Gastroesophageal sphincter (tissue), 4 donors: ENCODE data around the gene LMF1. TPM values are rescaled to one million over a fixed set of nuclear protein-coding genes. Genes with fewer than 3 reads are reported as not detected.

Experiments used
- ATAC-seq: fragments of 150-250 bp; one replicate; pipeline ENCODE4 v1.9.1; 2016; ENCODE audit warnings: mild to moderate bottlenecking, moderate library complexity
- H3K27ac ChIP-seq, 4 donors: fragments of 200-600 bp; sonication (generic) in 3 of 4; 1 replicate in 3 of 4; 2 replicates in 1 of 4; pipeline ENCODE4 v1.5.1; 2016 to 2019
- H3K27me3 ChIP-seq: fragments of 200-600 bp; sonication (generic); one replicate; pipeline ENCODE4 v1.5.1; 2019
- H3K36me3 ChIP-seq, 2 donors: fragments of 200-600 bp; sonication (generic); one replicate each; pipeline ENCODE4 v1.5.1; 2019; ENCODE audit warnings: control low read depth in 1 of 2
- H3K4me1 ChIP-seq, 3 donors: fragments of 200-600 bp; sonication (generic); 1 replicate in 2 of 3; 2 replicates in 1 of 3; pipeline ENCODE4 v1.5.1; 2016 to 2019; ENCODE audit warnings: control low read depth in 2 of 3
- H3K4me3 ChIP-seq, 2 donors: fragments of 200-600 bp; sonication (generic); one replicate each; pipeline ENCODE4 v1.5.1; 2019; ENCODE audit warnings: mild to moderate bottlenecking in 1 of 2, moderate library complexity in 1 of 2
- H3K9me3 ChIP-seq, 3 donors: fragments of 200-600 bp; sonication (generic); one replicate each; pipeline ENCODE4 v1.5.1; 2017 to 2019; ENCODE audit warnings: control low read depth in 2 of 3
- EP300 ChIP-seq: sonication (generic); formaldehyde crosslinking; IDR thresholded peaks from one replicate; pipeline ENCODE4 v1.6.1; 2017; ENCODE audit warnings: antibody characterized with exemption, mild to moderate bottlenecking
- POLR2A ChIP-seq, 2 donors: fragments of 450-650 bp; IDR thresholded peaks; one replicate each; pipeline ENCODE4 v1.6.1; 2017; ENCODE audit warnings: antibody characterized with exemption in 2 of 2, mild to moderate bottlenecking in 2 of 2, moderate library complexity in 1 of 2
- POLR2AphosphoS5 ChIP-seq: sonication (generic); formaldehyde crosslinking; IDR thresholded peaks from one replicate; pipeline ENCODE4 v1.6.1; 2017; ENCODE audit warnings: antibody characterized with exemption
- WGBS, 2 donors: methylation state at CpG; one replicate each; pipeline ENCODE4 v1.1.5; 2018; ENCODE audit warnings: low coverage in 1 of 2; 5-methylcytosine and 5-hydroxymethylcytosine counted together
- total RNA-seq, 4 donors: library from RNA; depleted of rRNA; stranded (reverse); fragments of >200 nt; gene quantifications; one replicate each; pipeline ENCODE4 v1.1.0, GENCODE V29; 2016
- TF ChIP-seq, protein P1 (sequence below), 4 experiments: fragments of 200-600 bp in 2 of 4; fragments of 450-650 bp in 2 of 4; sonication (generic) in 1 of 4; IDR thresholded peaks; one replicate each; pipeline ENCODE4 v1.5.1; 2017 to 2019; ENCODE audit warnings: antibody characterized with exemption in 4 of 4, mild to moderate bottlenecking in 2 of 4, moderate library complexity in 2 of 4

LMF1 gene
- total RNA-seq, 4 donors from 2014 or later, result 13.7 to 57.3 (median 20.9) TPM

DNA sequence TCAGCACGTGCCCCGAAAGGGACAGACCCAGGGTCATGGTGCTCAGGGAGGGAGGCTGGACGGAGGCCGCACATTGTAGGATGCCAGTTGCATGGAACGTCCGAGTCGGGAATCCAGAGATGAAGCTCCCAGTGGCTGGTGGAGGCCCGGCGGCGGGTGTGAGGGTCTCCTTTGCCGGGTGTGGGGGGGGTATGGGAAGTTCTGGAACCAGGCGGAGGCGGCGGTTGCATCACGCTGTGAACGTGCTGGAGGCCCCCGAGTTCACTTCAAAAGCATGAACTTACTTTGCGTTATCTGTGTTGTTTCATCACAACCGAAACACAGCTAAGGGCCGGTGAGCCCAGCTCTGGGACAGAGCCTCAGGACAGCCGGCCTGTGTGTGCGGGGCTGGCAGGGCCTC lies 96.9 kb downstream of the LMF1 start:
- Histone ChIP-seq H3K36me3 (peaks cover 0 to 89% of the 10 kb centered on the region in 2 donors), H3K4me3 (no peak overlapping the region), H3K27ac (no peak overlapping the region), H3K27me3 (no peaks in the 10 kb centered on the region), H3K4me1 (no peaks in the 10 kb centered on the region), H3K9me3 (no peaks in the 10 kb centered on the region)
- no peak for ATAC-seq
- TF ChIP-seq POLR2AphosphoS5 (no peak), EP300 (no peak), POLR2A (IDR thresholded peaks at IDR 0.05) (no peak)
- TF ChIP-seq, protein P1, sequence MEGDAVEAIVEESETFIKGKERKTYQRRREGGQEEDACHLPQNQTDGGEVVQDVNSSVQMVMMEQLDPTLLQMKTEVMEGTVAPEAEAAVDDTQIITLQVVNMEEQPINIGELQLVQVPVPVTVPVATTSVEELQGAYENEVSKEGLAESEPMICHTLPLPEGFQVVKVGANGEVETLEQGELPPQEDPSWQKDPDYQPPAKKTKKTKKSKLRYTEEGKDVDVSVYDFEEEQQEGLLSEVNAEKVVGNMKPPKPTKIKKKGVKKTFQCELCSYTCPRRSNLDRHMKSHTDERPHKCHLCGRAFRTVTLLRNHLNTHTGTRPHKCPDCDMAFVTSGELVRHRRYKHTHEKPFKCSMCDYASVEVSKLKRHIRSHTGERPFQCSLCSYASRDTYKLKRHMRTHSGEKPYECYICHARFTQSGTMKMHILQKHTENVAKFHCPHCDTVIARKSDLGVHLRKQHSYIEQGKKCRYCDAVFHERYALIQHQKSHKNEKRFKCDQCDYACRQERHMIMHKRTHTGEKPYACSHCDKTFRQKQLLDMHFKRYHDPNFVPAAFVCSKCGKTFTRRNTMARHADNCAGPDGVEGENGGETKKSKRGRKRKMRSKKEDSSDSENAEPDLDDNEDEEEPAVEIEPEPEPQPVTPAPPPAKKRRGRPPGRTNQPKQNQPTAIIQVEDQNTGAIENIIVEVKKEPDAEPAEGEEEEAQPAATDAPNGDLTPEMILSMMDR (IDR thresholded peaks at IDR 0.05), result no peak
- 90% methylated on average over 4 of the region's 22 CpGs; no CpG with 5 or more reads in 1 of the 2 donors for WGBS, 2 donors

DNA sequence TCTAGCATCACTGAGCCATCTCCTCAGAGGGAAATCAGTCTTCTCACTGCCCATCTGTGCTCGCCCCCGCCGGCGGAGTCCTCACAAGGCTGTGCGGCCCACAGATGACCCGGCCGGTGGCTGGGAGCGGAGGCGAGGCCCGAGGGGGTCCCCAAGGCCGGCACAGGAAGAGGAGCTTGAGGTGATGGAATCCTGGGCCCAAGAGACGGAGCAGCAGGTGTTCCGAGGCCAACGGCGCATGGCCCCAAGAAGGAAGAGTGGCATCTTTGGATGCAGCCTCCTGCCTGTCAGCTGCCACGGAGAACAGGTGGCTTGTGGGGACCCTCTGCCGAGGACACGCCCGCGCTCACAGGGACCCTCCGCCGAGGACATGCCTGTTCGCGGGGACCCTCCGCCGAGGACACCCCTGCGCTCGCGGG lies 97.5 kb downstream of the LMF1 start:
- peaks cover 0 to 92% of the 10 kb centered on the region in 2 donors for H3K36me3 ChIP-seq
- TF ChIP-seq, protein P1 (IDR thresholded peaks at IDR 0.05), result no peak
- no peak for TF ChIP-seq POLR2A (IDR thresholded peaks at IDR 0.05)
- no peak for TF ChIP-seq EP300
- TF ChIP-seq POLR2AphosphoS5, result no peak
- no peak for ATAC-seq
- no peaks in the 10 kb centered on the region for H3K4me1 ChIP-seq
- H3K27me3 ChIP-seq, result no peaks in the 10 kb centered on the region
- H3K4me3 ChIP-seq, result no peak overlapping the region
- H3K27ac ChIP-seq, result no peak overlapping the region
- 60% methylated on average over 1 of the region's 29 CpGs; no CpG with 5 or more reads in 1 of the 2 donors for WGBS, 2 donors
- H3K9me3 ChIP-seq, result no peaks in the 10 kb centered on the region

DNA sequence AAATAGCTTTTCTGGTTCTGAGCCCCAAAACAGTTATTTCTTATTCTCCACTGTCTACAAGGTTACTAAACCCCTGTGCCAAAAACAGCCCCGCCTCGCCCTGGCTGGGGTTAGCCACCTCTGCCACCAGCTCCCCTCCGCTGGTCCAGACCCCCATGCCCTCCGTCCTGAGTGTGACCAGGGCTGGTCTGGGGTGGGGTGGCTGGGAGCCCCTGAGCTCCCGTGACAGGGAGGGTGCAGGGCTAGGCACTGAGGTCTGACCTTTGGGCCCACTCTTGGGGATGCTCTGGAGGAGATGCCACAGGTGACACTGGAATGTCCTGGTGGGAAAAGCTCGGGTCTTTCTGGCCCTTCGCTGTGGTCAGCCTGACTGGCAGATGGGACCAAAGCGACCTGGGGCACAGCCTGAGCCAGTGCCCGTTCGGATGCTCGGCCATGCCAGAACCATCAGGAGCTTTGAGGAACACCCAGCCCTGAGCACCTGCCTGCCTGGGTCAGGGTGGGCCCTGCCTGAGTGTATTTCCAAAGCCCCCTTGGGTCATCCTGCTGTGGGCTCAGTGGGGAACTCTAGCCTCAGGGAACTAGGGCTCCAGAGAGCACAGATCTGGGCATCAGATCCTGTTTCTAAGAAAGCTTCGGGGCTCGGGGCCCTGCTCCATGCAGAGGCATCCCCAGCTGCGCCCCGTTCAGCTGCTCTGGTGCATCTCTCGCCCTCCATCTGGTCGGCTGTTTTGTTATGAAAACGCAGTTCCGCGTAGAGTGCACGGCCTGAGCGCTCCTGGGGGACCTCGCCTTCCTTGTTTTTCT lies 98.1 kb downstream of the LMF1 start:
- no peaks in the 10 kb centered on the region for H3K4me1 ChIP-seq
- H3K9me3 ChIP-seq, result no peaks in the 10 kb centered on the region
- no peak overlapping the region for H3K4me3 ChIP-seq
- TF ChIP-seq POLR2AphosphoS5 (no peak), POLR2A (IDR thresholded peaks at IDR 0.05) (no peak), EP300 (no peak)
- TF ChIP-seq, protein P1 (IDR thresholded peaks at IDR 0.05), result no peak
- no peak overlapping the region for H3K27ac ChIP-seq
- peaks cover 0 to 98% of the 10 kb centered on the region in 2 donors for H3K36me3 ChIP-seq
- H3K27me3 ChIP-seq, result no peaks in the 10 kb centered on the region
- ATAC-seq, result no peak
- 100% methylated on average over 1 to 2 of the region's 23 CpGs for WGBS, 2 donors

DNA sequence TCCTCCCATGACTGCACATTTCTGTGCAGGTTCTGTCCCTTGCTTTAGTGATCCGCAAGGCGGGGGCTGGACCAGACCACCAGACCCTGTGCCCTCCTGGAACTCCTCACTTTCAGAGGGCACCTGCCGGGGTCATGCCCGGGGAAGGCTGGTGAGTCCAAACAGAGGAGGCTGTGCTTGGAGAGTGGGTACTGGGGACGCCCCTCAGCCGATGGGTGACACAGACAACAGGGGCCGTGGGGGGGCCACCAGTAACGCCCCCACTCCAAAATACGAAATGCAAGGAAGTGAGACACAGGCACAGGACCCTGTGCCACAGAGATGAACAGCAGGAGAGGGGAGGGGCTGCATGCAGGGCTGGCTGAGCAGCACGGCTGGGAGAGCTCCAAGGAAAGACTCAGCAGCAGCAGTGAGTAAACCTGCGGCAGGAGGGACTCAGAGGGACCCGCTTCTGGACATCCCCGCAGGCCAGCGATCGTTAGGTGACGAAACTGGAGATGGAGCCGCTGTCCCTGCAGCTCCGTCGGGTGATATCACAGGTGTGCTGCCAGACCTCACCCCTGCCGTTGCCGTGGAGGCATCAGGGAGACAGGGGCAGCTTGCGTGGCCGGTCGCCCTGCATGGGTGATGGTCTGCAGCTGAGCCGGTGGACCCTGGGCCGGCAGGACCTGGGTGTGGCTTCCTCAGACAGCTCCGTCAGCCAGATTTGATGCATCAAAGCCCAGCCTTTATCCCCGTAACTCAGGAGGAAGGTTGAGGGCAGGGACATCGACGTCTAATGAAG lies 99.0 kb downstream of the LMF1 start:
- ATAC-seq, result no peak
- Histone ChIP-seq H3K27me3 (no peaks in the 10 kb centered on the region), H3K9me3 (no peaks in the 10 kb centered on the region), H3K4me3 (no peak overlapping the region), H3K36me3 (peaks cover 0 to 100% of the 10 kb centered on the region in 2 donors), H3K4me1 (no peaks in the 10 kb centered on the region), H3K27ac (no peak overlapping the region)
- TF ChIP-seq POLR2A (IDR thresholded peaks at IDR 0.05) (no peak), EP300 (no peak), POLR2AphosphoS5 (no peak)
- WGBS, 2 donors, result 60 to 84% methylated on average over 1 to 3 of the region's 30 CpGs

DNA sequence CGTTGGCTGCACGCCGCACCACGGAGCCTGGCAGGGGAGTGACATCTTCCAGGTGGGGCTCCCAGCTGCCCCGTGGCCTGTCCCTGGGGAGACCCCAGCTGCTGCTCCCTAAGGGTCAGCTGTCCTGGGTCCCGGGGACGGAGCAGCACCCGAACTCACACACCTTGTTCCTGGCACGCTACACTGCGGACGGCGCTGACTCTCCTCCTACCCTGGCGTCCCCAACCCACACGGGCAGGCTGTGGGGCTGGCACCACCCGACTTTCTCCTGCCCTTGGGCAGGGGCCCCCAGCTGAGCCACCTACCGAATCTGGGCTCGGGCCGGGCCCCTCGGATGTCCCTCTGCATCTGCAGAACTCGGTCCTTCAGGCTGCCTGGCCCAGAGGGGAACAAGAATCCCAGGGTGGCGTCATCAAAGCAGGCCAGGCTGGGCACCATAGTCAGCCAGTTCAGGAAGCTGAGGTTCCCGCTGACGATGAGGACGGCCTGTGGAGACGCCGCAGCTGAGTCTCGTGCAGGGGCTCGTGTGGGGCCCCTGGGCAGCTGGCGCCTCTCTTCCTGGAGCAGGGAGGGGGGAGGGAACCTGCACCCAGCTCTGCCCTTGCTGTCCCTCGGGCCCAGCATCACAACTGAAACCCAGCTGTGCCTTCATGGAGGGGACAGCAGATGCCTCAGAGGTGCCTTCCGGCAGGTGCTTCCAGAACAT lies 99.8 kb downstream of the LMF1 start:
- Histone ChIP-seq H3K27ac (no peak overlapping the region), H3K27me3 (no peaks in the 10 kb centered on the region), H3K36me3 (peaks cover 0 to 99% of the 10 kb centered on the region in 2 donors), H3K4me3 (no peak overlapping the region), H3K9me3 (no peaks in the 10 kb centered on the region), H3K4me1 (no peaks in the 10 kb centered on the region)
- no peak for TF ChIP-seq POLR2AphosphoS5
- TF ChIP-seq, protein P1 (IDR thresholded peaks at IDR 0.05), result no peak
- TF ChIP-seq POLR2A (IDR thresholded peaks at IDR 0.05), result no peak
- TF ChIP-seq EP300, result no peak
- WGBS, 2 donors, result no CpG with 5 or more reads among the region's 31 CpGs
- ATAC-seq, result no peak
